Activated CD8-positive, alpha-beta memory T cell treated with anti-CD3 and anti-CD28 coated beads for 1 hour (primary cell): ENCODE results near the gene UBA5.

Experiments
- DNase-seq, 2 donors: peaks; one replicate each; pipeline ENCODE4 v3.0.0-alpha.2; 2020; ENCODE audit warnings: low read depth in 1 of 2; ENCODE audit errors: extremely low read depth in 1 of 2

The UBA5 gene

GRCh38 chr3:132652640-132653270 lies 7.4 kb upstream of the UBA5 start:
- no peak for DNase-seq

- no peak for DNase-seq
These were observed 5.9 kb upstream of the UBA5 start for GRCh38 chr3:132654190-132654589.

GRCh38 chr3:132654721-132655120 lies 5.4 kb upstream of the UBA5 start:
- DNase-seq: no peak

- DNase-seq: no peak
These were observed 4.7 kb upstream of the UBA5 start for GRCh38 chr3:132655471-132655870.

- no peak for DNase-seq
These were observed 2.0 kb upstream of the UBA5 start for GRCh38 chr3:132657869-132658747.

- DNase-seq: no peak
These were observed 1.1 kb upstream of the UBA5 start for GRCh38 chr3:132659000-132659364.

GRCh38 chr3:132659365-132660051 lies 621 bp upstream of the UBA5 start, which contains the start of gene ACAD11:
Gene ACAD11 (minus strand): TSS chr3:132659809. CDS start chr3:132659751, 58 bp downstream.
- DNase-seq: peak in 1 of 2 donors; percentile 3

GRCh38 chr3:132660811-132661070 lies 612 bp downstream of the UBA5 start:
- no peak for DNase-seq

GRCh38 chr3:132661101-132661500 lies 972 bp downstream of the UBA5 start:
- no peak for DNase-seq

- no peak for DNase-seq
These were observed 2.1 kb downstream of the UBA5 start for GRCh38 chr3:132662212-132662611.

GRCh38 chr3:132665230-132665745 lies 5.2 kb downstream of the UBA5 start:
- DNase-seq: no peak

GRCh38 chr3:132669256-132669777 lies 9.2 kb downstream of the UBA5 start:
- DNase-seq: no peak

- DNase-seq: no peak
These were observed 15.3 kb downstream of the UBA5 start for GRCh38 chr3:132675408-132675807.

GRCh38 chr3:132679911-132680310 lies 19.8 kb downstream of the UBA5 start:
- DNase-seq: no peak

- DNase-seq: no peak
These were observed 21.3 kb downstream of the UBA5 start for GRCh38 chr3:132681421-132681820.

- DNase-seq: no peak
These were observed 22.1 kb downstream of the UBA5 start for GRCh38 chr3:132682201-132682600.

GRCh38 chr3:132690040-132690439 lies 29.9 kb downstream of the UBA5 start:
- DNase-seq: no peak

GRCh38 chr3:132694991-132695390 lies 34.9 kb downstream of the UBA5 start:
- no peak for DNase-seq

GRCh38 chr3:132695422-132695821 lies 35.3 kb downstream of the UBA5 start:
- no peak for DNase-seq

- DNase-seq: no peak
These were observed 43.6 kb downstream of the UBA5 start for GRCh38 chr3:132703733-132704132.

GRCh38 chr3:132709761-132710160 lies 49.6 kb downstream of the UBA5 start:
- DNase-seq: no peak
